GM10266 (cell line): ENCODE measurements around the gene CALCOCO1.

Experiments used
- DNase-seq: peaks from one replicate; pipeline ENCODE4 v3.0.0; 2012; ENCODE audit errors: extremely low spot score
- TF ChIP-seq, protein P1 (sequence below): IDR thresholded peaks from 2 replicates; pipeline ENCODE4 v1.5.1; 2012; ENCODE audit warnings: mild to moderate bottlenecking, low read depth; ENCODE audit not compliant: control insufficient read depth, insufficient read depth; ENCODE audit errors: missing control alignments

The CALCOCO1 gene

GRCh38 chr12:53733051-53733806 is 6.0 kb upstream of the CALCOCO1 start:
- DNase-seq: no peak
- TF ChIP-seq, protein P1, sequence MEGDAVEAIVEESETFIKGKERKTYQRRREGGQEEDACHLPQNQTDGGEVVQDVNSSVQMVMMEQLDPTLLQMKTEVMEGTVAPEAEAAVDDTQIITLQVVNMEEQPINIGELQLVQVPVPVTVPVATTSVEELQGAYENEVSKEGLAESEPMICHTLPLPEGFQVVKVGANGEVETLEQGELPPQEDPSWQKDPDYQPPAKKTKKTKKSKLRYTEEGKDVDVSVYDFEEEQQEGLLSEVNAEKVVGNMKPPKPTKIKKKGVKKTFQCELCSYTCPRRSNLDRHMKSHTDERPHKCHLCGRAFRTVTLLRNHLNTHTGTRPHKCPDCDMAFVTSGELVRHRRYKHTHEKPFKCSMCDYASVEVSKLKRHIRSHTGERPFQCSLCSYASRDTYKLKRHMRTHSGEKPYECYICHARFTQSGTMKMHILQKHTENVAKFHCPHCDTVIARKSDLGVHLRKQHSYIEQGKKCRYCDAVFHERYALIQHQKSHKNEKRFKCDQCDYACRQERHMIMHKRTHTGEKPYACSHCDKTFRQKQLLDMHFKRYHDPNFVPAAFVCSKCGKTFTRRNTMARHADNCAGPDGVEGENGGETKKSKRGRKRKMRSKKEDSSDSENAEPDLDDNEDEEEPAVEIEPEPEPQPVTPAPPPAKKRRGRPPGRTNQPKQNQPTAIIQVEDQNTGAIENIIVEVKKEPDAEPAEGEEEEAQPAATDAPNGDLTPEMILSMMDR: no peak

DNA sequence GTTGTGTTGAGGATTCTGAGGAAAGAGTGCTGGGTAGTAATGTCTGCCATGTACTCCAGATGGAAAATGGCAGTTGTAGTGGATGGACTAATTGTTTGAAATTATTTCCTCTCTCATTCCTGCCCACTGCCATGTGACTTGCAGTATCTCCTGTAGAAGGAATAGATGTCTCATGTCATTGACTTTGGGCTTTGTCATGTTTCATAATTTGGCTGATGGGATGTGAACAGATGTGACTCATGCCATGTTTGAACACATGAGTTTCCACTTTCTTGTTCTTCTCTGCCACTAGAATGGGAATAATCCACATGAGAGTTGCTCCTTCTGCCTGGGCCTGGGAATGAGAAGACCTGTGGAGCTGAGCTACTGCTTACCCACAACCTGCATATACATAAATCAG is 2.4 kb upstream of the CALCOCO1 start:
- no peak for DNase-seq
- TF ChIP-seq, protein P1: no peak

DNA sequence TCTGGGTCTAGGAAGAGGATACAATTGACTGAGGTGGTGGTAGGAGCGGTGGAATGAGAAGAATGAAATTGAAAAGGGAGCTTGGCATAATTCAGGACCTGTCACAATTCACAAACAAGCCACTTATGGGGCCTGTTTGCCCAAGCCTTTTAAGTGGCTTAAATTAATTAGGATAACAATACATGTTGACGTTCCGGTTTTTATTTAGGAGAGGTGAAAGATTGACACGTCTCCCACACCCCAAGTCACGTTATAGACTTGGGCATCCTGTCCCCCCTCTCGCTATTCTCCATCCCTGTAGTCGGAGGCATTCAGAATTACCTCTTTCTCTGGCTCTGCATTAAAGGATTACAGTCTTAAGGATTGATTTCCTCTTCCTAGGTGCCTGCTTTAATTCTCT is 954 bp upstream of the CALCOCO1 start:
- TF ChIP-seq, protein P1: no peak
- DNase-seq: no peak

DNA sequence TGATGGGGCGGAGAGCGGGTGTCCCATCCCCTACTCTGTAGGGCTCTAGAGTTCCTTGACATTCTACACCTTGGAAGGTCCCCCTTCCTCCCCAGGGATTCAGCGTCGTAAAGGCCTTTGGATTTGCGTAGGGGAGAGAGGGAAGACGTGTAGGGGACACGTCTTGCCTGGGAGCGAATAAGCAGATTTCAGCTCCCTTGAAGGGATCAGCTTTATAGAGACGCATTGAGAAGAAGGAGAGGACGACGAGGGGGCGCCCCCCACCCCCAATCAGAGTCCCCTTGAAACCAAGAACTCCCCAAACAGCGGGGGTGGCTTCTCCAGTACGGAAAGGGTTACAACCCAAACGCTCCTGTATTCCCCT is 324 bp downstream of the CALCOCO1 start:
- TF ChIP-seq, protein P1: no peak
- no peak for DNase-seq

DNA sequence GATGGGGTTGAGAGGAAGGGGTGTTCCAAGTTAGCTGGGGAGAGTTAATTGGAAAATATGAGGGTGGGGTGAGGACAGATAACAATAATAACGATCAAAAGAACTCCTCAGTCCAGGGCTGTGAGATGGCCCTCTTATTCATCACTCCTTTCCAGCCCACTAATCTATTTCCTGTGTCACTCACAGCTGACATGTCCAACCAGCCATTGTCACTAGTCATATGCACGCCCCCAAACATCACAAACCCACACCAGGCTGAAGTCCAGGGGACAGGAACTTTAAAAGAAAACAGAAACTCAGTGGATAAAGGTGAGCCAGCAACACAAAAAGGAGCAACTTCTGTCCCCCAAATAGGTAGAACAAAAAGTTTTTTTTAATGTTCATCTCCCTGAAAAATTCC is 911 bp downstream of the CALCOCO1 start:
- peak; percentile 41 for DNase-seq
- TF ChIP-seq, protein P1: no peak

GRCh38 chr12:53725824-53726223 is 1.4 kb downstream of the CALCOCO1 start:
- DNase-seq: no peak
- TF ChIP-seq, protein P1: no peak

- peak; percentile 57 for DNase-seq
- TF ChIP-seq, protein P1: no peak
Measured at GRCh38 chr12:53722450-53723041, 4.7 kb downstream of the CALCOCO1 start.
